ENCODE measurements around the gene HYAL3. TPM values are rescaled to one million over a fixed set of nuclear protein-coding genes. Genes with fewer than 3 reads are reported as not detected.

The HYAL3 gene
- total and polyA plus RNA-seq, 2 of the 13 experiments (the other 11 are each of a cell fraction or from before 2014, with no cell fraction given): 5.5 to 10.4 TPM

GRCh38 chr3:50320853-50321335, 21.7 kb upstream of the HYAL3 start (continued):
- no peak for TF ChIP-seq ZNF503 (CRISPR knock-in tag; IDR thresholded peaks at IDR 0.05)
- no peak for TF ChIP-seq JDP2 (CRISPR knock-in tag; IDR thresholded peaks at IDR 0.05; ENCODE audit: borderline replicate concordance)
- TF ChIP-seq CCAR2 (optimal IDR thresholded peaks at IDR 0.05; ENCODE audit: low read depth, low read length): no peak
- TF ChIP-seq ZNF589 (CRISPR knock-in tag; conservative IDR thresholded peaks at IDR 0.05): no peak
- TF ChIP-seq ZNF367 (CRISPR knock-in tag; IDR thresholded peaks at IDR 0.05; ENCODE audit: borderline replicate concordance): no peak
- TF ChIP-seq GABPB1 (CRISPR knock-in tag; IDR thresholded peaks at IDR 0.05): peak; percentile 38; the same call in 1 of the 2 replicates
- no peak for TF ChIP-seq ZNF616 (CRISPR knock-in tag; IDR thresholded peaks at IDR 0.05; ENCODE audit: low read depth)
- no peak for TF ChIP-seq SOX6 (IDR thresholded peaks at IDR 0.05)
- TF ChIP-seq SOX6 (CRISPR knock-in tag; IDR thresholded peaks at IDR 0.05): no peak
- TF ChIP-seq PHF21A (CRISPR knock-in tag; IDR thresholded peaks at IDR 0.05): no peak
- TF ChIP-seq ZNF431 (CRISPR knock-in tag; IDR thresholded peaks at IDR 0.05; ENCODE audit: borderline replicate concordance, low read depth): no peak
- TF ChIP-seq YY1 (IDR thresholded peaks at IDR 0.05; ENCODE audit: insufficient read depth, insufficient replicate concordance, low read depth, low read length): no peak
- no peak for TF ChIP-seq ADNP (CRISPR knock-in tag; IDR thresholded peaks at IDR 0.05)
- no peak for TF ChIP-seq SIX1 (CRISPR knock-in tag; IDR thresholded peaks at IDR 0.05; ENCODE audit: borderline replicate concordance)
- 0 out of 2 replicates have a peak, but pooled peaks have one; percentile 10 for TF ChIP-seq HDAC2 (CRISPR knock-in tag; IDR thresholded peaks at IDR 0.05)
- TF ChIP-seq HOXA5 (CRISPR knock-in tag; IDR thresholded peaks at IDR 0.05): 0 out of 2 replicates have a peak, but pooled peaks have one; percentile 7
- TF ChIP-seq, protein P1, sequence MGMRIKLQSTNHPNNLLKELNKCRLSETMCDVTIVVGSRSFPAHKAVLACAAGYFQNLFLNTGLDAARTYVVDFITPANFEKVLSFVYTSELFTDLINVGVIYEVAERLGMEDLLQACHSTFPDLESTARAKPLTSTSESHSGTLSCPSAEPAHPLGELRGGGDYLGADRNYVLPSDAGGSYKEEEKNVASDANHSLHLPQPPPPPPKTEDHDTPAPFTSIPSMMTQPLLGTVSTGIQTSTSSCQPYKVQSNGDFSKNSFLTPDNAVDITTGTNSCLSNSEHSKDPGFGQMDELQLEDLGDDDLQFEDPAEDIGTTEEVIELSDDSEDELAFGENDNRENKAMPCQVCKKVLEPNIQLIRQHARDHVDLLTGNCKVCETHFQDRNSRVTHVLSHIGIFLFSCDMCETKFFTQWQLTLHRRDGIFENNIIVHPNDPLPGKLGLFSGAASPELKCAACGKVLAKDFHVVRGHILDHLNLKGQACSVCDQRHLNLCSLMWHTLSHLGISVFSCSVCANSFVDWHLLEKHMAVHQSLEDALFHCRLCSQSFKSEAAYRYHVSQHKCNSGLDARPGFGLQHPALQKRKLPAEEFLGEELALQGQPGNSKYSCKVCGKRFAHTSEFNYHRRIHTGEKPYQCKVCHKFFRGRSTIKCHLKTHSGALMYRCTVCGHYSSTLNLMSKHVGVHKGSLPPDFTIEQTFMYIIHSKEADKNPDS (CRISPR knock-in tag; IDR thresholded peaks at IDR 0.05): no peak
- TF ChIP-seq AHR (CRISPR knock-in tag; IDR thresholded peaks at IDR 0.05): no peak
- TF ChIP-seq ZNF670 (CRISPR knock-in tag; IDR thresholded peaks at IDR 0.05; ENCODE audit: borderline replicate concordance): no peak
- TF ChIP-seq NFE2L1 (CRISPR knock-in tag; IDR thresholded peaks at IDR 0.05; ENCODE audit: borderline replicate concordance): no peak
- peak; percentile 89 for TF ChIP-seq MXD4 (CRISPR knock-in tag; IDR thresholded peaks at IDR 0.05)
- TF ChIP-seq ZNF577 (CRISPR knock-in tag; IDR thresholded peaks at IDR 0.05; ENCODE audit: borderline replicate concordance, low read depth): no peak
- no peak for TF ChIP-seq ZNF180 (CRISPR knock-in tag; IDR thresholded peaks at IDR 0.05; ENCODE audit: borderline replicate concordance, low read depth)
- no peak for TF ChIP-seq IRF2 (CRISPR knock-in tag; IDR thresholded peaks at IDR 0.05)
- no peak for TF ChIP-seq ZNF260 (CRISPR knock-in tag; IDR thresholded peaks at IDR 0.05; ENCODE audit: borderline replicate concordance, low read depth)
- TF ChIP-seq AGO1 (IDR thresholded peaks at IDR 0.05; ENCODE audit: low read depth, low read length, poor library complexity, severe bottlenecking): no peak
- no peak for TF ChIP-seq TAF15 (IDR thresholded peaks at IDR 0.05; ENCODE audit: low read depth, low read length, poor library complexity, severe bottlenecking)
- TF ChIP-seq MYPOP (CRISPR knock-in tag; IDR thresholded peaks at IDR 0.05): no peak
